Gastrocnemius medialis (tissue), 4 donors: ENCODE data around the gene SLC35B1.

Source experiments
- POLR2A ChIP-seq, 2 donors: fragments of 450-650 bp; IDR thresholded peaks; one replicate each; pipeline ENCODE4 v1.6.1; 2017; ENCODE audit warnings: antibody characterized with exemption in 2 of 2, mild to moderate bottlenecking in 2 of 2, moderate library complexity in 2 of 2
- TF ChIP-seq, protein P1 (sequence below), 5 experiments: fragments of 450-650 bp in 3 of 5; fragments of 200-600 bp in 2 of 5; sonication (generic) in 2 of 5; IDR thresholded peaks in 4 of 5; conservative IDR thresholded peaks in 1 of 5; 1 replicate in 4 of 5; 2 replicates in 1 of 5; pipeline ENCODE4 v1.5.1; 2016 to 2019; ENCODE audit warnings: antibody characterized with exemption in 5 of 5, mild to moderate bottlenecking in 3 of 5, moderate library complexity in 3 of 5

DNA sequence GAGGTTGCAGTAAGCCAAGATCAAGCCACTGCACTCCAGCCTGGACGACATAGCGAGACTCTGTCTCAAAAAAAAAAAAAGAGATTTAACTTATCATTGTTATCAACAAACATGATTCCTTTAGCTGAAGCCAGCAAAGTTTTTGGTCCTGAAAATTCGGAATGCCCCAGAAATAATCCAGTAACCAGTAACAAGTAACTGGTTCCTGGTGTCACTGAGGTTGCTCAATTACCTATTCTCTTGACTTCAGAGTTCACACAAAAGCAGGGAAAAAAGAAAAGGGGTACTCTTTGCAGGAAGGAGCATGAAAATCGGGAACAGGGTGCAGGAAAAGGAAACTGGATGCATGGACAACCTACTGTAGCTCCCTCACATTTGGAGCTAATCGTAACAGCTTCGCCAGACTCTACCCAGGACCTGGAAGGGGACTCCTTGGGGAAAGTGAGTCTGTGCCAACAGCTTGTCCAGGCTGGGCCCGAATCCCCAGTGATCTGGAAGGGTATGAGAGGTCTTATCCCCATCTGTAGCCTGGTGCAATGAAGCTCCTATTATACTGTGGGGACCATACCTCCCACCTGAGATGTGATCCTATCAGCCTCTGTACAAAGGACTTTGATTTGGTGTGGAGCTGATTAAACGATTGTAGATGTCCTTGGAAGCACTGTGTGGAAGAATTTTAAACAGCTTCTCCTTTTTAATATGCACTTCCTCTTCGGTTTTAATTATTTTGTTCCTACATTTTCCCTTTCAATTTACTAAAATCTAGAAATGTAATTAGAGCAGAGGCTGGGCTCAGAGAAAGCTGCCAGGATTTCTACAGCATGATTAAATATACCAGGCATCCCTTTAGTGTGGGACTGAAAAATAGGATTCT lies 26.4 kb downstream of the SLC35B1 start:
- TF ChIP-seq, protein P1, sequence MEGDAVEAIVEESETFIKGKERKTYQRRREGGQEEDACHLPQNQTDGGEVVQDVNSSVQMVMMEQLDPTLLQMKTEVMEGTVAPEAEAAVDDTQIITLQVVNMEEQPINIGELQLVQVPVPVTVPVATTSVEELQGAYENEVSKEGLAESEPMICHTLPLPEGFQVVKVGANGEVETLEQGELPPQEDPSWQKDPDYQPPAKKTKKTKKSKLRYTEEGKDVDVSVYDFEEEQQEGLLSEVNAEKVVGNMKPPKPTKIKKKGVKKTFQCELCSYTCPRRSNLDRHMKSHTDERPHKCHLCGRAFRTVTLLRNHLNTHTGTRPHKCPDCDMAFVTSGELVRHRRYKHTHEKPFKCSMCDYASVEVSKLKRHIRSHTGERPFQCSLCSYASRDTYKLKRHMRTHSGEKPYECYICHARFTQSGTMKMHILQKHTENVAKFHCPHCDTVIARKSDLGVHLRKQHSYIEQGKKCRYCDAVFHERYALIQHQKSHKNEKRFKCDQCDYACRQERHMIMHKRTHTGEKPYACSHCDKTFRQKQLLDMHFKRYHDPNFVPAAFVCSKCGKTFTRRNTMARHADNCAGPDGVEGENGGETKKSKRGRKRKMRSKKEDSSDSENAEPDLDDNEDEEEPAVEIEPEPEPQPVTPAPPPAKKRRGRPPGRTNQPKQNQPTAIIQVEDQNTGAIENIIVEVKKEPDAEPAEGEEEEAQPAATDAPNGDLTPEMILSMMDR (IDR thresholded peaks at IDR 0.05 in 4 of 5, conservative IDR thresholded peaks at IDR 0.05 in 1 of 5) = no peak
- TF ChIP-seq POLR2A (IDR thresholded peaks at IDR 0.05) = no peak
